HepG2 (cell line): ENCODE measurements around the gene SP5. TPM values are rescaled to one million over a fixed set of nuclear protein-coding genes. Genes with fewer than 3 reads are reported as not detected.

Source experiments
- BCL6 ChIP-seq: IDR thresholded peaks from 2 replicates; pipeline ENCODE4 v1.6.1; 2016; ENCODE audit warnings: missing genetic modification reagents, missing compliant biosample characterization
- CC2D1A ChIP-seq: sonication (generic); formaldehyde crosslinking; IDR thresholded peaks from 2 replicates; pipeline ENCODE4 v1.8.1; 2023; ENCODE audit warnings: mild to moderate bottlenecking, missing genetic modification reagents
- LCORL ChIP-seq, 2 experiments: fragments of 450-650 bp in 1 of 2; sonication (generic) in 1 of 2; formaldehyde crosslinking in 1 of 2; IDR thresholded peaks; 2 replicates each; pipeline versions ENCODE4 v1.5.0 to v1.6.1; 2017 to 2020; ENCODE audit warnings: antibody characterized with exemption in 1 of 2, missing genetic modification reagents in 1 of 2
- MTF1 ChIP-seq: sonication (generic); formaldehyde crosslinking; IDR thresholded peaks from 2 replicates; pipeline ENCODE4 v1.5.0; 2020; ENCODE audit warnings: missing genetic modification reagents
- PHF8 ChIP-seq: sonication (generic); formaldehyde crosslinking; IDR thresholded peaks from 2 replicates; pipeline ENCODE4 v1.5.0; 2020; ENCODE audit warnings: missing genetic modification reagents
- SPEN ChIP-seq: sonication (generic); formaldehyde crosslinking; IDR thresholded peaks from 2 replicates; pipeline ENCODE4 v1.5.1; 2020; ENCODE audit warnings: low read depth, mild to moderate bottlenecking, missing genetic modification reagents
- TCF7 ChIP-seq: sonication (generic); IDR thresholded peaks from 2 replicates; pipeline ENCODE4 v1.6.1; 2016; ENCODE audit warnings: antibody characterized with exemption, low read depth
- TSC22D2 ChIP-seq: sonication (generic); formaldehyde crosslinking; IDR thresholded peaks from 2 replicates; pipeline ENCODE4 v1.5.1; 2020; ENCODE audit warnings: missing genetic modification reagents, mild to moderate bottlenecking, borderline replicate concordance
- ZNF232 ChIP-seq: sonication (generic); formaldehyde crosslinking; IDR thresholded peaks from 2 replicates; pipeline ENCODE4 v1.4.0; 2020; ENCODE audit warnings: missing genetic modification reagents, borderline replicate concordance
- ZNF333 ChIP-seq: sonication (generic); formaldehyde crosslinking; IDR thresholded peaks from 2 replicates; pipeline ENCODE4 v1.4.0; 2020; ENCODE audit warnings: mild to moderate bottlenecking, missing genetic modification reagents, borderline replicate concordance
- polyA plus RNA-seq, 8 experiments: library from polyadenylated mRNA; depleted of rRNA in 3 of 8; stranded (reverse) in 7 of 8; unstranded in 1 of 8; fragments of >200 nt; fragmentation: Illumina TruSeq in 4 of 8; extraction: Trizol in 4 of 8; gene quantifications; 2 replicates each; pipeline versions ENCODE4 v1.2.1 to v1.2.3, GENCODE V29; 2011 to 2016; ENCODE audit warnings: low read depth in 4 of 8, missing spikeins in 1 of 8, mixed read lengths in 1 of 8; ENCODE audit not compliant: insufficient read depth in 1 of 8
- total RNA-seq, 5 experiments: library from RNA; depleted of rRNA; stranded (reverse); fragments of >200 nt; fragmentation: Illumina TruSeq; extraction: Trizol; gene quantifications; 2 replicates each; pipeline ENCODE4 v1.2.3, GENCODE V29; 2016; ENCODE audit warnings: low read depth in 1 of 5
- TF ChIP-seq, protein P1 (sequence below), 2 experiments: sonication (generic) in 1 of 2; formaldehyde crosslinking in 1 of 2; IDR thresholded peaks; 2 replicates each; pipeline versions ENCODE4 v1.4.0 to v1.6.1; 2018 to 2020; ENCODE audit warnings: missing genetic modification reagents in 2 of 2, borderline replicate concordance in 1 of 2, low read depth in 1 of 2, mild to moderate bottlenecking in 1 of 2, missing biosample characterization in 1 of 2
- TF ChIP-seq, protein P2 (sequence below): IDR thresholded peaks from 2 replicates; pipeline ENCODE4 v1.6.1; 2012; ENCODE audit warnings: inconsistent platforms
- TF ChIP-seq, protein P3 (sequence below): sonication (generic); formaldehyde crosslinking; IDR thresholded peaks from 2 replicates; pipeline ENCODE4 v1.4.0; 2020; ENCODE audit warnings: low read depth, missing genetic modification reagents
- TF ChIP-seq, protein P4 (sequence below): sonication (generic); formaldehyde crosslinking; IDR thresholded peaks from 2 replicates; pipeline ENCODE4 v1.4.0; 2020; ENCODE audit warnings: missing genetic modification reagents, borderline replicate concordance
- TF ChIP-seq, protein P5 (sequence below): sonication (generic); formaldehyde crosslinking; IDR thresholded peaks from 2 replicates; pipeline ENCODE4 v1.5.0; 2020; ENCODE audit warnings: mild to moderate bottlenecking, missing genetic modification reagents

SP5 gene
- total and polyA plus RNA-seq, 2 of the 13 experiments (the other 11 are each of a cell fraction or from before 2014, with no cell fraction given), result 50.8 to 119 TPM

DNA sequence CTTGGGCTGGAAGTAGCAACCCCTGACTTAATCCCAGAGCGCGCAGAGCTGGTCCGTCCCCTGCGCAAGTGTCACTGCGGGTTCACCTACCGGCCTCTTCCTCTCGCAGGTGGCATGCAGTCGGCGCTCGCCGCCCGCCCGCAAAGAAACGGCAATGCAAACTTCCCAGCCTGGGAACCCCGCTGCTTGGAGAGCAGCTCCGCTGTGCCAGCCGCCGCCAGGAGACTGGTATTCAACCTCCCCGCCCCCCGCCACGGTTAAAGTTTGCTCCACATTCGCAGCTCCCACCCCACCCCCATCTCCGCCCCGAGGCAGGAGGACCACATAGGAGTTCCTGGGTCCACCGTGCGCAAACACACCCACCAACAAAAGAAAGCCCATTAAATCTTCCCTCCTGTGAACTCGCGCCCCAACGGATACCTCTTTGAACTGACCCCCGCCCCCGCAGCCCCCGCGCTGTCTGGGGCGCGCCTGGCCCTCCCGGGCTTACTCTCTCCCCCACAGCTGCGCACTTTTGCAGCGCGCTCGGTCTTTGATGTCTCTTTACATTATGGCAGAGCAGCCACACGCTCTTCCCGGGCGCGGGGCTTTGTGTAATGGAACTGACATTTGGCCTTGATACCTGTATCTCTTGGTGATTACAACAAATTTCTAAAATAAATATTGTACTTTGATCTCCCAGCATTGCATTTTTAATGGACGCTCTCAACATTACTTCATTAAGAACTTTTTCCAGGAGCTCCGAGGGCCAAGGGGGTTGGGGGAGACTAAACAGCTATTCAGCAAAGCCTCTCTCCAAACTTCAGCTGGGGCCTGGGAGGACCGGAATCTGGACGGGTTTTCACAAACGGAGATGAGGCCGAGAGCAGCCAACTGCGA lies 3.1 kb upstream of the SP5 start (continued):
- TF ChIP-seq, protein P1, sequence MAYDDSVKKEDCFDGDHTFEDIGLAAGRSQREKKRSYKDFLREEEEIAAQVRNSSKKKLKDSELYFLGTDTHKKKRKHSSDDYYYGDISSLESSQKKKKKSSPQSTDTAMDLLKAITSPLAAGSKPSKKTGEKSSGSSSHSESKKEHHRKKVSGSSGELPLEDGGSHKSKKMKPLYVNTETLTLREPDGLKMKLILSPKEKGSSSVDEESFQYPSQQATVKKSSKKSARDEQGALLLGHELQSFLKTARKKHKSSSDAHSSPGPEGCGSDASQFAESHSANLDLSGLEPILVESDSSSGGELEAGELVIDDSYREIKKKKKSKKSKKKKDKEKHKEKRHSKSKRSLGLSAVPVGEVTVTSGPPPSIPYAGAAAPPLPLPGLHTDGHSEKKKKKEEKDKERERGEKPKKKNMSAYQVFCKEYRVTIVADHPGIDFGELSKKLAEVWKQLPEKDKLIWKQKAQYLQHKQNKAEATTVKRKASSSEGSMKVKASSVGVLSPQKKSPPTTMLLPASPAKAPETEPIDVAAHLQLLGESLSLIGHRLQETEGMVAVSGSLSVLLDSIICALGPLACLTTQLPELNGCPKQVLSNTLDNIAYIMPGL (CRISPR knock-in tag; IDR thresholded peaks at IDR 0.05; ENCODE audit: borderline replicate concordance in 1 of 2, low read depth in 1 of 2), result no peak; a peak in 4 of 4 replicates
- TF ChIP-seq LCORL (IDR thresholded peaks at IDR 0.05) (no peak), LCORL (CRISPR knock-in tag; IDR thresholded peaks at IDR 0.05) (peak; percentile 91), TCF7 (peak; percentile 100), TSC22D2 (CRISPR knock-in tag) (peak; percentile 88), BCL6 (CRISPR knock-in tag) (peak; percentile 95), PHF8 (CRISPR knock-in tag) (peak; percentile 52), CC2D1A (CRISPR knock-in tag) (no peak), ZNF333 (CRISPR knock-in tag) (peak; percentile 79), ZNF232 (CRISPR knock-in tag) (no peak), MTF1 (CRISPR knock-in tag) (no peak), SPEN (CRISPR knock-in tag) (peak; percentile 88)
- TF ChIP-seq, protein P2, sequence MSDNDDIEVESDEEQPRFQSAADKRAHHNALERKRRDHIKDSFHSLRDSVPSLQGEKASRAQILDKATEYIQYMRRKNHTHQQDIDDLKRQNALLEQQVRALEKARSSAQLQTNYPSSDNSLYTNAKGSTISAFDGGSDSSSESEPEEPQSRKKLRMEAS, result peak; percentile 79
- TF ChIP-seq, protein P3, sequence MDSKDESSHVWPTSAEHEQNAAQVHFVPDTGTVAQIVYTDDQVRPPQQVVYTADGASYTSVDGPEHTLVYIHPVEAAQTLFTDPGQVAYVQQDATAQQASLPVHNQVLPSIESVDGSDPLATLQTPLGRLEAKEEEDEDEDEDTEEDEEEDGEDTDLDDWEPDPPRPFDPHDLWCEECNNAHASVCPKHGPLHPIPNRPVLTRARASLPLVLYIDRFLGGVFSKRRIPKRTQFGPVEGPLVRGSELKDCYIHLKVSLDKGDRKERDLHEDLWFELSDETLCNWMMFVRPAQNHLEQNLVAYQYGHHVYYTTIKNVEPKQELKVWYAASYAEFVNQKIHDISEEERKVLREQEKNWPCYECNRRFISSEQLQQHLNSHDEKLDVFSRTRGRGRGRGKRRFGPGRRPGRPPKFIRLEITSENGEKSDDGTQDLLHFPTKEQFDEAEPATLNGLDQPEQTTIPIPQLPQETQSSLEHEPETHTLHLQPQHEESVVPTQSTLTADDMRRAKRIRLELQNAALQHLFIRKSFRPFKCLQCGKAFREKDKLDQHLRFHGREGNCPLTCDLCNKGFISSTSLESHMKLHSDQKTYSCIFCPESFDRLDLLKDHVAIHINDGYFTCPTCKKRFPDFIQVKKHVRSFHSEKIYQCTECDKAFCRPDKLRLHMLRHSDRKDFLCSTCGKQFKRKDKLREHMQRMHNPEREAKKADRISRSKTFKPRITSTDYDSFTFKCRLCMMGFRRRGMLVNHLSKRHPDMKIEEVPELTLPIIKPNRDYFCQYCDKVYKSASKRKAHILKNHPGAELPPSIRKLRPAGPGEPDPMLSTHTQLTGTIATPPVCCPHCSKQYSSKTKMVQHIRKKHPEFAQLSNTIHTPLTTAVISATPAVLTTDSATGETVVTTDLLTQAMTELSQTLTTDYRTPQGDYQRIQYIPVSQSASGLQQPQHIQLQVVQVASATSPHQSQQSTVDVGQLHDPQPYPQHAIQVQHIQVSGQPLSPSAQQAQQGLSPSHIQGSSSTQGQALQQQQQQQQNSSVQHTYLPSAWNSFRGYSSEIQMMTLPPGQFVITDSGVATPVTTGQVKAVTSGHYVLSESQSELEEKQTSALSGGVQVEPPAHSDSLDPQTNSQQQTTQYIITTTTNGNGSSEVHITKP, result peak; percentile 69; the same call in 1 of the 2 replicates
- TF ChIP-seq, protein P4, sequence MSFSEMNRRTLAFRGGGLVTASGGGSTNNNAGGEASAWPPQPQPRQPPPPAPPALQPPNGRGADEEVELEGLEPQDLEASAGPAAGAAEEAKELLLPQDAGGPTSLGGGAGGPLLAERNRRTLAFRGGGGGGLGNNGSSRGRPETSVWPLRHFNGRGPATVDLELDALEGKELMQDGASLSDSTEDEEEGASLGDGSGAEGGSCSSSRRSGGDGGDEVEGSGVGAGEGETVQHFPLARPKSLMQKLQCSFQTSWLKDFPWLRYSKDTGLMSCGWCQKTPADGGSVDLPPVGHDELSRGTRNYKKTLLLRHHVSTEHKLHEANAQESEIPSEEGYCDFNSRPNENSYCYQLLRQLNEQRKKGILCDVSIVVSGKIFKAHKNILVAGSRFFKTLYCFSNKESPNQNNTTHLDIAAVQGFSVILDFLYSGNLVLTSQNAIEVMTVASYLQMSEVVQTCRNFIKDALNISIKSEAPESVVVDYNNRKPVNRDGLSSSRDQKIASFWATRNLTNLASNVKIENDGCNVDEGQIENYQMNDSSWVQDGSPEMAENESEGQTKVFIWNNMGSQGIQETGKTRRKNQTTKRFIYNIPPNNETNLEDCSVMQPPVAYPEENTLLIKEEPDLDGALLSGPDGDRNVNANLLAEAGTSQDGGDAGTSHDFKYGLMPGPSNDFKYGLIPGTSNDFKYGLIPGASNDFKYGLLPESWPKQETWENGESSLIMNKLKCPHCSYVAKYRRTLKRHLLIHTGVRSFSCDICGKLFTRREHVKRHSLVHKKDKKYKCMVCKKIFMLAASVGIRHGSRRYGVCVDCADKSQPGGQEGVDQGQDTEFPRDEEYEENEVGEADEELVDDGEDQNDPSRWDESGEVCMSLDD (CRISPR knock-in tag), result peak; percentile 94
- TF ChIP-seq, protein P5, sequence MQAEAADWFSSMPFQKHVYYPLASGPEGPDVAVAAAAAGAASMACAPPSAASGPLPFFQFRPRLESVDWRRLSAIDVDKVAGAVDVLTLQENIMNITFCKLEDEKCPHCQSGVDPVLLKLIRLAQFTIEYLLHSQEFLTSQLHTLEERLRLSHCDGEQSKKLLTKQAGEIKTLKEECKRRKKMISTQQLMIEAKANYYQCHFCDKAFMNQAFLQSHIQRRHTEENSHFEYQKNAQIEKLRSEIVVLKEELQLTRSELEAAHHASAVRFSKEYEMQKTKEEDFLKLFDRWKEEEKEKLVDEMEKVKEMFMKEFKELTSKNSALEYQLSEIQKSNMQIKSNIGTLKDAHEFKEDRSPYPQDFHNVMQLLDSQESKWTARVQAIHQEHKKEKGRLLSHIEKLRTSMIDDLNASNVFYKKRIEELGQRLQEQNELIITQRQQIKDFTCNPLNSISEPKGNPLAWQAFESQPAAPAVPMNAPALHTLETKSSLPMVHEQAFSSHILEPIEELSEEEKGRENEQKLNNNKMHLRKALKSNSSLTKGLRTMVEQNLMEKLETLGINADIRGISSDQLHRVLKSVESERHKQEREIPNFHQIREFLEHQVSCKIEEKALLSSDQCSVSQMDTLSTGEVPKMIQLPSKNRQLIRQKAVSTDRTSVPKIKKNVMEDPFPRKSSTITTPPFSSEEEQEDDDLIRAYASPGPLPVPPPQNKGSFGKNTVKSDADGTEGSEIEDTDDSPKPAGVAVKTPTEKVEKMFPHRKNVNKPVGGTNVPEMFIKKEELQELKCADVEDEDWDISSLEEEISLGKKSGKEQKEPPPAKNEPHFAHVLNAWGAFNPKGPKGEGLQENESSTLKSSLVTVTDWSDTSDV (CRISPR knock-in tag), result peak; percentile 83; the same call in 1 of the 2 replicates
